Measurements from ENCODE around the gene NRXN3.

The NRXN3 gene

DNA sequence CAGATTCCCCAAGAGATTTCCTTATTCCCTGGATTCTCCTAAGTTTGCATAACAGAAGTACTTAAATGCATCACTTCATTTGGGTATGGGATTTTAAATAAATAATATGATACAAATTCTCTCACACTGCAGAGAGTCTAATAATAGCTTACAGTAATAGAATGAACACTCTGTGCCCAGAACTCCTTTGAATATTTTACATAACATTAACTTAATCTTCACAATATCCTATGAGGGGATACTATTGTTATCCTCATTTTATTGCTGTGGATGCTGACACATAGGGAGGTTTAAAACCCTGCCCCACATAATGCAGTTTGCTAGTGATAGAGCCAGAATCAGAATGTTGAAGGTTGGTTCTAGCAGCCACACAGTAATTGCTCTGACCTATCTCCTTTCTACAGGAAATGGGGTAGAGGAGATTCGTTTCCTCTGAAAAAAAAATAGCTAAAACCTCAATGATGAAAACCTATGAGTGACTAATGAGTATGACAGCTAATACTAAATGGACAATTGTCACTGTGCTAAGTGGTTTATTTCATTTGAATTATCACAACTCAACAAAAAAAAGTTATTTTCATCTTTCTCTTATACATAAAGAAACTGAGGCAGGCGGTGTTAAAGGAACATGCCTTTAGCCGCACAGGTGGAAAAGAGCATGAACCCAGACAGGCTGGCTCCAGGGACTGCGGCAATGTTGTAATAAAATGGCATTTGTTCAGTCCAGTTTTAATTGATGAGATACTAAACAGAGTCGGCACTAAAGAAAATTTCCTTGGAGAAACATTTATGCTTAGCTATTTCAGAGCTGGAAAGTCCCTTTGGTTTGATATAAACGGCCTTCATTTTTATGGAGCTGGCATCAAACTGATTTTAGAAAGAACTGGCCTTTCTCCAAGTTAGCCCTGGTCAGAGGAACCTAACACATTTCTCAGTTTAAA is 880.9 kb downstream of the NRXN3 start:
- Histone ChIP-seq H3K9me3 (ENCODE audit: severe bottlenecking) (no peaks in the 10 kb centered on the region), H3K27me3 (ENCODE audit: insufficient read depth, poor library complexity, severe bottlenecking) (no peaks in the 10 kb centered on the region), H3K36me3 (ENCODE audit: low read depth) (no peaks in the 10 kb centered on the region), H3K4me3 (ENCODE audit: severe bottlenecking) (no peak overlapping the region), H3K27ac (ENCODE audit: poor library complexity, severe bottlenecking) (no peak overlapping the region), H3K4me1 (ENCODE audit: insufficient read depth, poor library complexity, severe bottlenecking) (peaks cover 13% of the 10 kb centered on the region)
- ATAC-seq (ENCODE audit: low read depth) (peak; percentile 51), DNase-seq (ENCODE audit: low spot score) (no peak)
- TF ChIP-seq, protein P1, sequence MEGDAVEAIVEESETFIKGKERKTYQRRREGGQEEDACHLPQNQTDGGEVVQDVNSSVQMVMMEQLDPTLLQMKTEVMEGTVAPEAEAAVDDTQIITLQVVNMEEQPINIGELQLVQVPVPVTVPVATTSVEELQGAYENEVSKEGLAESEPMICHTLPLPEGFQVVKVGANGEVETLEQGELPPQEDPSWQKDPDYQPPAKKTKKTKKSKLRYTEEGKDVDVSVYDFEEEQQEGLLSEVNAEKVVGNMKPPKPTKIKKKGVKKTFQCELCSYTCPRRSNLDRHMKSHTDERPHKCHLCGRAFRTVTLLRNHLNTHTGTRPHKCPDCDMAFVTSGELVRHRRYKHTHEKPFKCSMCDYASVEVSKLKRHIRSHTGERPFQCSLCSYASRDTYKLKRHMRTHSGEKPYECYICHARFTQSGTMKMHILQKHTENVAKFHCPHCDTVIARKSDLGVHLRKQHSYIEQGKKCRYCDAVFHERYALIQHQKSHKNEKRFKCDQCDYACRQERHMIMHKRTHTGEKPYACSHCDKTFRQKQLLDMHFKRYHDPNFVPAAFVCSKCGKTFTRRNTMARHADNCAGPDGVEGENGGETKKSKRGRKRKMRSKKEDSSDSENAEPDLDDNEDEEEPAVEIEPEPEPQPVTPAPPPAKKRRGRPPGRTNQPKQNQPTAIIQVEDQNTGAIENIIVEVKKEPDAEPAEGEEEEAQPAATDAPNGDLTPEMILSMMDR (IDR thresholded peaks at IDR 0.05; ENCODE audit: poor library complexity, severe bottlenecking), result no peak

DNA sequence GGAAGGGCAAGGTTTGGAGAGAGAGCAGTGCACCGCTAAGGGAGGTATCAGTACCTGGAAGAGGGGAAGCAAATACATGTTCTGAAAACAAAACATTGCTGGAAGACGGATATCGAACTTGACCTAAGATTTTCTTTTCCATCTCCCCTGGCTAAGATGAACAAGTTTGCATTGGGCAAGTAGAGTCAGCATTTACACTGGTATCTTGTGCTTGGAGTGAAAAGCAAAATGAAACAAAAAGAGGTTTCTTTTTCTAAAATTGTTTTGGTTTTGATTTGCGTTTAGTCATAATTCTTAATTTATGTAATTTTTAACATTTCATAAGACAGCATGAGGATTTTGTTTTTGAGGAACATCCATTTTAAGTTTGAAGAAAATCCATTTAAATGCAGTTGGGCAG is 881.6 kb downstream of the NRXN3 start:
- ATAC-seq (ENCODE audit: low read depth) (no peak), DNase-seq (ENCODE audit: low spot score) (no peak)
- Histone ChIP-seq H3K27ac (ENCODE audit: poor library complexity, severe bottlenecking) (no peak overlapping the region), H3K27me3 (ENCODE audit: insufficient read depth, poor library complexity, severe bottlenecking) (no peaks in the 10 kb centered on the region), H3K4me1 (ENCODE audit: insufficient read depth, poor library complexity, severe bottlenecking) (peaks cover 6% of the 10 kb centered on the region), H3K36me3 (ENCODE audit: low read depth) (no peaks in the 10 kb centered on the region), H3K9me3 (ENCODE audit: severe bottlenecking) (no peaks in the 10 kb centered on the region), H3K4me3 (ENCODE audit: severe bottlenecking) (no peak overlapping the region)
- TF ChIP-seq, protein P1 (IDR thresholded peaks at IDR 0.05; ENCODE audit: poor library complexity, severe bottlenecking), result no peak

DNA sequence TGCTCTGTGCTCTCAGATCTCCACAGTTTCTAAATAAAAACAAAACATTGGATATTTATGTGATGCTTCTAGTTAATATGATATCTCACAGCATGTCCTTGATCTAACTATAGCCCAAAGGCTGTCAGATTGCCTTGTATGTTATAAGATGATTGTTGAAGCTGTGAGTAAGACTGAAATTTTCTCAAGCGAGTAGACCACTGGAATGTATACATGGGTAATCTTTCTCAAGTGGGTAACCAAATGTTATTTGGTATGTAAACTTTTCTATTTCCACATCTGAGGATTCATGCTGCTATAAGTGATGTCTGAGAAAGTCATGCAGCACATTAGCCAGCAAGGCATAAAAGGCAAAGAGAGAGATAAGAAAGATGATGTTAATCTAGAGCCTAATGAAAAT is 886.7 kb downstream of the NRXN3 start:
- DNase-seq (ENCODE audit: low spot score) (no peak), ATAC-seq (ENCODE audit: low read depth) (peak; percentile 56; the same call in 2 of the 3 replicates)
- Histone ChIP-seq H3K27ac (ENCODE audit: poor library complexity, severe bottlenecking) (no peak overlapping the region), H3K36me3 (ENCODE audit: low read depth) (no peaks in the 10 kb centered on the region), H3K9me3 (ENCODE audit: severe bottlenecking) (no peaks in the 10 kb centered on the region), H3K4me1 (ENCODE audit: insufficient read depth, poor library complexity, severe bottlenecking) (no peaks in the 10 kb centered on the region), H3K27me3 (ENCODE audit: insufficient read depth, poor library complexity, severe bottlenecking) (no peaks in the 10 kb centered on the region), H3K4me3 (ENCODE audit: severe bottlenecking) (no peak overlapping the region)
- TF ChIP-seq, protein P1 (IDR thresholded peaks at IDR 0.05; ENCODE audit: poor library complexity, severe bottlenecking), result no peak

DNA sequence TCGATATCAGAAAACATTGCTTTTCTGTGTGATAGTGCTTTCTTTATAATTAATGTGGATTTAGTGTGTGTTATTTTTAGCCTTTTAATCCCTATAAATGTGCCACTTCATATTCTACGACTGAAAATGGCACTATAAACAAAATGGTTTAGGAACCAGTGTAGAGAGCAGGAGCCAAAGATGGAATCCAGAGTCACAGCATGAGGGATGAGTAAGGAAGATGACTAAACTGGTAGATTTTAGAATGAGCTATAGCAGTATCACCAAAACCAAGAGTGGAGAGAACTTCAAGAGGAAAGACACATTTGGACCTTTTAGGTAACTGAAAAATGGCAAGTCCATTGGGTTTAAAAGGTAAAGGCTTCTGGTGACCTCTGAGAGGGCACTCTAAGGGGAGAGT is 887.2 kb downstream of the NRXN3 start:
- Histone ChIP-seq H3K4me1 (ENCODE audit: insufficient read depth, poor library complexity, severe bottlenecking) (no peaks in the 10 kb centered on the region), H3K36me3 (ENCODE audit: low read depth) (no peaks in the 10 kb centered on the region), H3K4me3 (ENCODE audit: severe bottlenecking) (no peak overlapping the region), H3K27me3 (ENCODE audit: insufficient read depth, poor library complexity, severe bottlenecking) (no peaks in the 10 kb centered on the region), H3K9me3 (ENCODE audit: severe bottlenecking) (no peaks in the 10 kb centered on the region), H3K27ac (ENCODE audit: poor library complexity, severe bottlenecking) (no peak overlapping the region)
- ATAC-seq (ENCODE audit: low read depth) (no peak), DNase-seq (ENCODE audit: low spot score) (no peak)
- TF ChIP-seq, protein P1 (IDR thresholded peaks at IDR 0.05; ENCODE audit: poor library complexity, severe bottlenecking), result no peak

DNA sequence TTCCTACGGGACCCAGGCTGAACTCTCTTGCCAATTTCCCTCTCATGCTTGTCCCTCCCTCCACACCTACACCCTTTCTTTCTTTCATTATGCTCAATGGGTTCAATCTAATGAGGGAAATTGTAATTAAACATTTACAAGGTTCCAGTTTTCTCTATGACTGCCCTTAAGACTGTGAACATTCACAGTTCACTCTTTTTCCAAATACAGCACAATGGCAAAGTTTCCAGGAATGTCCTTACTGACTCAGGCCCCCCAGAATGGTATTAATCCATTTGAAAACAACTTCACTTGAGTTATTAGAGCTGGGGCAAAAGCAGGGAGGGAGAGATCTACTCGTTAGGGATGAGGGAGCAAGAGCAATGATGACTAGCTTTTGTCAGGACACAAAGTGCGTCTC is 892.1 kb downstream of the NRXN3 start:
- TF ChIP-seq, protein P1 (IDR thresholded peaks at IDR 0.05; ENCODE audit: poor library complexity, severe bottlenecking), result no peak
- Histone ChIP-seq H3K27ac (ENCODE audit: poor library complexity, severe bottlenecking) (no peak overlapping the region), H3K36me3 (ENCODE audit: low read depth) (no peaks in the 10 kb centered on the region)

More for the DNA sequence above, 892.1 kb downstream of the NRXN3 start:
- Histone ChIP-seq H3K4me3 (ENCODE audit: severe bottlenecking) (no peak overlapping the region), H3K4me1 (ENCODE audit: insufficient read depth, poor library complexity, severe bottlenecking) (no peaks in the 10 kb centered on the region), H3K9me3 (ENCODE audit: severe bottlenecking) (no peaks in the 10 kb centered on the region), H3K27me3 (ENCODE audit: insufficient read depth, poor library complexity, severe bottlenecking) (no peaks in the 10 kb centered on the region)
- DNase-seq (ENCODE audit: low spot score) (no peak), ATAC-seq (ENCODE audit: low read depth) (no peak)

Measured in RWPE2 (cell line).